GM19438 (cell line): ENCODE data around the gene PRKN.

Experiments
- ATAC-seq: cut with Tn5 transposase; IDR thresholded peaks from one replicate; pipeline ENCODE4 v1.9.1; 2021; ENCODE audit warnings: low read depth; ENCODE audit not compliant: unreplicated experiment

PRKN gene

DNA sequence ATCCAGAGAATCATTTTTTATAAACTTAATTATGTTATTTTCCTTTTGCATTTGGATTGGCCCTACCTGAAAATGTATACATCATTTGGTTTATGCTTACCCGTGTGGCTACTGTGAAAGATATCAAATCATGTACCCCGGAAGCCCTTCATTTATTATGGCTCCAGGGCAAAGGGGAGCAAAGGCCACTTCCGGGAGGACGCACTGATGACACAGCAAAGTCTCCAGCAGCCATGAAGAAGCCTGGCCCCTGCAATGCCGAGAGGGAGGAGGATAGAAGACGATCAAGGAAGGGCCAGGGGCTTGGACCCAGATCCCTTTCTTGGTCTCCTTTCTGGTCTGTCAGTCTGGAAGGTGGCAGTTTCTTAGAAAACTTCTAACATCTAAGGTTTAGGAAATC lies 1073.4 kb downstream of the PRKN start:
- no peak for ATAC-seq

DNA sequence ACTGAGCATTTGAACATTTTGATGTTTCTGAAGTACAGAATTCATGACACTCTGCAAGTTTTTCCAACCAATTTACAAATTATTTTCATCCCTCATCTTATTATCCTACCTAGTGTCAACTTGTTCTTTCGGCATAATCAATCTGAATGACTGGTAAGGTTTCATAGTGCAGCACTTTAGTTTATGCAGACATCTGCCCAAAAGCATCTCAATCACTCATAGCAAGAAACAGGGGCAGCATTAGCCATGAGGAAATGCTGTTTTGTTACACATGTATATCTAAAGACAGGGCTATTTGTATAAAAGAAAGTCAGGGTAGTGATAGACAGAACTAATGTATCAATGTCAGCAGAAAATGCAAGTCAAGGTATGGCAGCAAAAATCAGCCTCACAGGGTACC lies 1075.6 kb downstream of the PRKN start:
- no peak for ATAC-seq

DNA sequence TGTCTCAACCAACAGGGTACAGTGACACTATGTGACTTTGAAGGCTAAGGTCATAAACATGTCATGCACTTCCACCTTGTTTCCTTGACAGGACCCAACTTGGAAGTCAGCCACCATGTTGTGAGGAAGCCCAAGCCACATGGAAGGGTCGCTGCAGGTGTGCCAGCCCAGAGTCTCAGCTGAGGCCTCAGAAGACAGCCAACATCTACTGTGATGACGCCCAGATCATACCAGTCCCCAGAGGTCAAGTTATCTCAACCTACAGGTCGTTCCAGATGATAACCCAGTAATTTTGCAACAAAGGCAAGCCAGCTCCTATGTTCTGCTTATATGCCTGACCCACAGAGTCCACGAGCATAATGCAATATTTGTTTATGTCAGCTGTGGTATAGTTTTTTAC lies 1077.7 kb downstream of the PRKN start:
- no peak for ATAC-seq

DNA sequence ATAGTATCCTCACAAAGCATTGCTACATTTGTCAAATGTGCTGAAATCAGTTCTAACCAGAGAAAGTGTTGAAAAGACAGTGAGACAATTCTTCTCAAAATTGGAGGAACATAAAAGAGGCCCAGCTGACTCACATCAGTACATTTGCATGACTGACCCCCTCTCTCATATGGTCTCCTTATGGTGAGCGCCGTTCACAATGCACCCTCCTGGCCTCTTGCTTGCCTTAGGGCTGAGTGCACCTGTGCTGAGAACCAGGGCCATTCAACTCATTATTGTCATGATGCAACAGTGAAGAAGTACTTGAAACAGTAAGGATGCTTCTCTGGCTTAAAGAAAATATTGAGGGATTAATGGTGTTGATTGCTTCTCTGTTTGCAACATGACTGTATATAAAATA lies 1078.5 kb downstream of the PRKN start:
- ATAC-seq = no peak

DNA sequence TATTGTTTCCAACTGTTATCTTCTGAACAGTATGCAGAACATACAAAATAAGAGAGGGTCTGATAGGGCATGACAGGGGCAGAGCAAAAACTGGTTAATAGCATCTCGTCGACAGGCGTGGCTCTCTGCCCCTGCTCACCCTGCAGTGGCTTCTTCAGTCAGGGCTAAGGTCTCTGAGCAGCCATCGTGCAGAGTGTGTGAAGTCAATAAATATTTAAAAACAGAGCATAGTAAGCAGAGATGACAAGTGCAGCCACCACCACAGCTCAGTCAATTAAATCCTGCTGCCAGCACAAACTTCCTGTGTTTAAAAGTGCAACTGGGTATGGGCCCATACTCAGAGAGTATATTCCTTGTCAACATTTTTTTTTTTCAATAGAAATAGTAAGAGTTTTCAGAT lies 1080.3 kb downstream of the PRKN start:
- no peak for ATAC-seq

DNA sequence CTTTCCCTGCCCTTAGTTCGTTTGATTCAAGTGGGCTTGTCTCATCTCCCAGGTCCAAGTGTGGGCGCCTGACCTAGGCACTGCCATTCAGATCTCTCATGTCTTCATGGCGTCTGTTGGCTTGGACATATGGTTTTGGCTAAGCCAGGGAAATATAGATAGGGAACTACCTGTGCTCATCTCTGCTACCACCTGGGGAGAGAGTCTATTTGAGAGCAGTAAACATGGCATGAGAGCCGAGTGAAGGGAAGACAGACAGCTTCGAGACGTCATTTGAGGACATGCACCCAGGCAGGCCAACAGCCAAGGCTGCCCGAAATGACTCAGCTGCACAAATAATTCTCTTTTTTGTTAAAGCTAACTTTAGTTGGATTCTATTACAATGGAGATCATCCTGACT lies 1083.0 kb downstream of the PRKN start:
- ATAC-seq = no peak

DNA sequence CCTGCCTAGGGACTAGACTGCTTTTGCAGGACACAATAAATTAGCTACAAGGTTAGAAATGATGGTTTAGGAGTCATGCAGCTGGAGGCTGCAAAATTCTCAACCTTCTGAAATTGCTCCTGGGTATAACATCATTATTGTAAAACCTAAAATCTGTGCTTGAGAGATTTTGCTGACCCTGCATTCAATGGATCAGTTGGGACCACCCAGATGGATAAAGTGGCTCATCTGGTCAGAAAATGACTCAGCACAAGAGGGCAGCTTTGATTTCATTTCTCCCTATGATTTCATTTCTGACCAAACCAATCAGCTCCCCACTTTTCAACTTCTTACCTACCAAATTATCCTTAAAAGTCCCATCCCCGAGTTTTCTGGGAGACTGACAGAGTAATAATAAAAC lies 1086.4 kb downstream of the PRKN start:
- no peak for ATAC-seq

DNA sequence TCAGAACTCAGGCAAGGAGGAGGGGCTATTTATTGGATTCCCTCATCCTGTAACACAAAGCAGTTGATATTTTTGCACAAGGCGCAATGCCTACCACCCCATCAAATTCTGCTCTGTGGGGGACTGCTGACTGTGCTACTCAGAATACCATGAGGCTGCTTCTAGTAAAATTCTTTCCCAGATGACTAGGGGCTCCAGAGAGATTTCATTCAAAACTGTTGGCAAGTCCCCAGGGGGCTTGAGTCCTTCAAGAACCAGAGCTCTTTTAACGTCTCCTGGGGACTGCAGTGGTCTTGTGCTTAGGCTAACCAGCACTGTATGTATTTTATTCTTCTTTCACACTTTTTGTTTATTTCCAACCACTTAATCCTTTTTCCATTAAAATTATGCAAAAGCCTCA lies 1087.8 kb downstream of the PRKN start:
- no peak for ATAC-seq

DNA sequence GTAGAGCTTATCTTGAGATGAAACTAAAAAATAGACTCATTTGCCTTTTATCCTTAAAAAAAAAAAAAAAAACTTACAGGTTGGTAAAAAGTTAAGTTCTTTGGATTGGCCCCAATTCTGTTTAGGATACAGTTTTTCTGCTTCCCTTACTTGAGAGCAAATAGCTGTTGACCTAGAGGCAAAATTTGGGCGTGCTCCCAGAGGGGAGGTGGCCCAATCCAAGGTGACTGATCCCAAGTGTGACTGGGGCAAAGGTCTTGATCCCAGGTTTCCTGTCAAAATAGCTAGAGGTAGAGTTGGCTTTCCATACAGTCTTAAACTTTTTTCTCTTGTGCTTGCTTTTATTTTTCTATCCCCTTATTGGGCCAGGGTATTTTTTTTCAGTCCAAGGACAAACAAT lies 1089.9 kb downstream of the PRKN start:
- no peak for ATAC-seq

DNA sequence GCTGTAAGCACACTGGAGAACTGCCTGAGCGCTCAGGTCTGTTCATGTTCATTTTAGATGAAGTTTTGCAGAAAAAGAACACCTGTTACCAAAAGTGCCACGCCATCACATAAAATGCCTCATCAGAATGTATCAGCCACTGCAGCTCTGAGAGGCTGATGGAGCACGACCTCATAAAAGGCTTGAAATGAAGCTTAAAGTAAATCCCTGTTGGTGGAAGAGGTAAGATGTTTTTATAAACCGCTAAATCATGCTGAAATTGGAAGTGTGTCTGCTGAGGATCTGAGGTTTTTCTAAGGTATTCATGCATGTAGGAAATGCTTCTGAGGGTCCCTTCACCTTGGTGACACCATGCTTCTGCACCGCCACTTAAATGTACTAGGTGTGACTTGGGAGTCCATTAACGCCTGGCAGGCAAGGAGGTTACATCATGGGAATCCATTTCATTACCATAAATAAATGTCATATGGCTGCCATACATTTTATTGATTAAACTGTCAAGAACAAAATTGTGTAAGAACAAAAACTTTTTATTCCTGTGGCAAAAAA lies 1090.6 kb downstream of the PRKN start:
- ATAC-seq = no peak

DNA sequence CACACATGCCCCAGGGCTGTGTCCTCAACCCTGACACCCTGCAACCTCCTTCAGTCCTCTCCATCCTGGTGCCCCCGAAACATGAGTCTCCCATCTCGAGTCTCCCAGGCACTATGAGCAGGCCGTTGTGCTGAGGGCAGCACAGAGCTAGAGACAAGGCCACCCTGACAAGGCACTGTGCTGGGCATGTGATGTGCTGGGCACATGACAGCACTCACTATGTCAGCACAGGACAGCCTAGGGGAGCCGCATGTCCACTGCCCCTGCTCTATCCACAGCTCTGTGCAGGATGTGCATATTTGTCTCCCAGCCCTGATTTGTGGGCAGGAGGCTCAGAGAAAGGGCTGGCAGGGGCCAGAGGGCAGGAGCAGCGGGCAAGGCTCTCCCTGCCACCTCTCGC lies 1091.6 kb downstream of the PRKN start:
- no peak for ATAC-seq

DNA sequence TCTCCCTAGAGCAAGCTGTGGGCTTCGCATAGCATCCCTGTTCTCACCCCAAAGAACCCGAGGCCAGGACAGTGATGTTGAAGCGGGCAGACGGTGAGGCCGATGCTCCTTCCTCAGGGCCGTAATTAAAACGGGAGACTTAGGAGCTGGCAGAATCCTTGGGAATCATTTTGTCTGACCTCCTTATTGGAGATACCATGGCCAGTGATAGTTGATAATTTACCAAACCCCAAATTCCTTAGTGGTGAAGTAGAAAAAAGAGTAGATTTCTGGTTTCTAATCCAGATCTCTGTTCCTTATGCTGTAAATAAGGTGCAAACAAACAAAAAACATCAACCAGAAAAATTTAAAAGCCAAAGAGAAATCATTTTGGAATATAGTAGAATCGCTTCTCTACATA lies 1092.7 kb downstream of the PRKN start:
- no peak for ATAC-seq

DNA sequence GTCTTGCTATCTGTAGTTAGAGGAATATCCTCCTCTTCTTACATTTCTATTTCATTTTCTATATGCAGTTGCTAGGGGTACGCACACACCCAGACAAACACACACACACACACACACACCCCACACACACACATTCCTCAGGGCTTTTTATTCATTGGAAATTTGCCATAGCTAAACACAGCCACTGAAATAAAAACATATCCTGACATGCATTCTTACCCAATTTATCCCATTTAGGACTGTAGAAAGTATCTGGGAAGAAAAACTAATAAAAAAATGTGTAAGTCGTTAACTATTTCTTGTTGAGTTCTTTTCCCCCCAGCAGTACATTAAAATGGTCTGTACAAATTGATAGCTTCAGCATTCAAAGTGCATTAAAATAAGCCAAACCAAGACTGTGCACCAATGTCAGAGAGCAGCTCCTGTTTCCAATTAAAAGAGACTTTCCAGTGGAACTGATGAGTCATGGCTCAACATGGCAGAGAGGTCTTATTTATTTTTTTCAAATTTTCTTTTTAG lies 1095.8 kb downstream of the PRKN start:
- no peak for ATAC-seq

DNA sequence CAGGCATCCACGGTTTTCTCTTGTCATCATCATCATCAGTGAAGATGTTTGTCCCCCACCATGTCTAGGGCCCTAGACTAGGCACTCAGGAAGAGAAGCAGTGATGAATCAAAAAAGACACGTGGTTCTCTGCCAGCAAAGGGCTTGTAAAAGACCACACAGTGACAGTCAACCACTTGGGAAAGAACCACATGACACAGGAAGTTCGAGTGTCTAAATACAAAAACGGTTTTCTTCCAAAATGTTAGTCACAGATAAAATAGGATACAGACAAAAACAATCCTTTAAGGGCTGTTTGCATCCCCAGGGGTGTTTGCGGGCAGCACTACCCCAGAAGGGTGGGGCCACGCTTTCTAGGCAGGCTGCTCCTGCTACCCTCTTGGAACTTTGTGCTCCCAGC lies 1096.9 kb downstream of the PRKN start:
- ATAC-seq = no peak

DNA sequence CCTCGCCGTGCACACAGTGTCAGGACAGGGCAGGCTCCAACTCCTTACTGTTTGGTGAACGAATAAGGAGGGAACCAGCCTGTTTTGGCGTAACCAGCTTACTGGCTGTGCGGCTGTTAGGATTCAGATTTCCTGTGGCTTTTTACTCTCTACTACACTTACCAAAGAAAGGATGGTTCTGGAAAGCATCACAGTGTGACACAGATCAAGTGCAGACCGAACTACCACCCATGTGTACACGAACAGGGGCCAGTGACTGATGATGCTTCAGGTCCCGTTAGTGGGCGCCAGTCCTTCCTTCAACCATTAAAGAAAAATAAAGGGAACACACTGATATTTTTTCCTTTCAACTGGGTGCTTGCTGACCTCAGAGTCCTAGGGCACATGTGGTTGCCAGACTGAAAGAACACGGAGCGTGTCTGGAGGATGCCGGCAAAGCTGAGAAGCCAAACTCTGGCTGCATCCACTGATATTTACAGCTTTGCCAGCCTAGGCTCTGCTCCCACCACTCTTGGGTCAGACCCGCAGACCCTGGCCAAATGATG lies 1101.4 kb downstream of the PRKN start:
- no peak for ATAC-seq

DNA sequence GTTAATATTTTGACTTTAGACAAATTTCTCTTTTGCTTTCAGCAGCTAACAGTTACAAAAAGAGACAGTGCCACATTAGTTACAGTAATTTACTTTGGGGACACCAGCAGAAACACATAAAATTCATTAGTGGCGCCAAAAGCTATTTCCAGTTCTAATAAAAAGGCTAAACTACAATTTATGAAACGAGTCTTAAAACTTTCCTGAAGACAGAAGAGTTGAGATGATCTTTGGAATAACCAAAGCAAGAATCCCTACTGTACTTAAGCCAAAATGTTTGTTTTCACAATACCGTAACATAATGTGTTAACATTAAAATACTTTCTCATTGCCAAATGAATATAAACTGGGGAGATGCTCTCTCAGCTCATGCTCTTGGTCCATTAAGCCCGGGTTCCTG lies 1103.5 kb downstream of the PRKN start:
- no peak for ATAC-seq

DNA sequence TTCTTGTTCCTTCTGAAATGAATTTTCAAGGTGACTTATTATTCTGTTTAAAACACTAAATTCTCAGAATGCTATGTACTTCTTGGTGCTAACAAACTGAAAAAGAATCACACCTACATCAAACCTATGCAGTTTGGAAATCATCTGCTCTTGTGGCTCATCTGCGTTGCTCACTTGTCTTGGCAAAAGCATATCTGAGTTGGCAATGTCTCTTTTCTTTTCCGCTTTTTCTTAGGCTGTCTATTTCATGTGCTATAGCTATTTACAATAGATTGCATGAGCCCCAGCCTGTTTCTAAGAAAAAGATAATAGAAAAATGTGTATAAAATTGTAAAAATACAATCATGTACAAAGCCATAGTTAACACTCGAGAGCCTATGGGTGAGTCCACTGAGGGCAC lies 1104.8 kb downstream of the PRKN start:
- ATAC-seq = no peak

DNA sequence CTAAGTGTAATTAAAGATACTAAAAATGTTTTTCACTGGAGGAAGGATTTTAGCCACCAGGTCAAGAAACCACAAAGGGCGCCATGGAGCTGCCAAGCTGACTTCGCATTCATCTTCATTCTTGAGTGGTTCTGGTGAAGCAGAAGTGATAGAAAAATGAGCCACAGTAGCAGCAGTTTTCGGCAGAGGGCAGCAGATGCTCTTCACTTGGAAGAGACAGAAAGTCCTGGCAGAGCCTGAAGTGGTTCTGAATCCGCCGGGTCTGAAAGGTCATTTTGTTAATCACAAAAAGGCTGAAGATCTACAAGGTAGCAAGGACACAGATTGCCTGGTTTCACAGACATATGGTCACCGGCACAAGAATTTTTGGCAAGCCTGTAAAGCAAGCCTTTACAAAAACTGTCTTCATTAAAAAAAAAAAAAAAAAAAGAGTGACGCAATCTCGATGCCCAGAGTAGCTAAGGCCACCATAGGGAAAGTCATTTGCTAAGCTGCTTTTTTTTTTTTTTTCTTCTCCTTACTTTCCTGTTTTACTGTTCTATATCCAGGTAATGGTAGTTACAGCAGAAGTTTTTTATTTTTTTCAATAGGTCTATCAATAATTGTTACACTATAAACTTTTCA lies 1108.6 kb downstream of the PRKN start:
- no peak for ATAC-seq

DNA sequence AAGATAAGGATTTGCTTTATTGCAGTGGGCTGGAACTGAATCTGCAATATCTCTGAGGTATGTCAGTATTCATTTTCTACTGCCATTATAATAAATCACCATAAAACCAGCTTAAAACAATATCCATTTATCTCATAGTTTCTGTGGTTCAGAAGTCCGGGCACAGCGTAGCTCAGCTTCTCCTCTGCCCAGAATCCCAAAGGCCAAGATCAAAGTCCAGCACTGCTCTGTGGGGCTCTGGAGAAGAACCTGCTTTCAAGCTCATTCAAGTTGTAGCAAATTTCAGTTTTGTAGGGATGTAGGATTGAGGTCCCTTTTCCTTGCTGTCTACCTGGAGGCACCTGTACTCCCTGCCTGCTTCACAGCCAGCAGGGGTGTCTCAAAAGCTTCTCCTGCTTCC lies 1113.9 kb downstream of the PRKN start:
- ATAC-seq = no peak

DNA sequence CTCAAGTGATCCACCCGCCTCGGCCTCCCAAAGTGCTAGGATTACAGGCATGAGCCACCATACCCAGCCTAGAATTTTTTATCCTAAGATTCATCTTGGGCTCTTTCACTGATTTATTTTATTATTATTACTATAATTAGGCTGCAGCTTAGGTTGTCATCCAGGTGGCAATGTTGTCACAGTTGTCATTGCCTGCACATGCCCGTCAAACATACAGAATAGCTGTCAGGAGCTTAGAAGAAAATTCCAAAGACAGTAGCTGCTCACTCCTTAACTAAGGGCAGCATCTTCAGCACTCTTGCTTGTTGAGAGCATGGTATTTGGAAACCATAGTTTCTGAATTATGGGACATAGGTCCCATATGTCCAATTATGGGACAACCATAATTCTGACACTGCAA lies 1118.8 kb downstream of the PRKN start:
- ATAC-seq = no peak

DNA sequence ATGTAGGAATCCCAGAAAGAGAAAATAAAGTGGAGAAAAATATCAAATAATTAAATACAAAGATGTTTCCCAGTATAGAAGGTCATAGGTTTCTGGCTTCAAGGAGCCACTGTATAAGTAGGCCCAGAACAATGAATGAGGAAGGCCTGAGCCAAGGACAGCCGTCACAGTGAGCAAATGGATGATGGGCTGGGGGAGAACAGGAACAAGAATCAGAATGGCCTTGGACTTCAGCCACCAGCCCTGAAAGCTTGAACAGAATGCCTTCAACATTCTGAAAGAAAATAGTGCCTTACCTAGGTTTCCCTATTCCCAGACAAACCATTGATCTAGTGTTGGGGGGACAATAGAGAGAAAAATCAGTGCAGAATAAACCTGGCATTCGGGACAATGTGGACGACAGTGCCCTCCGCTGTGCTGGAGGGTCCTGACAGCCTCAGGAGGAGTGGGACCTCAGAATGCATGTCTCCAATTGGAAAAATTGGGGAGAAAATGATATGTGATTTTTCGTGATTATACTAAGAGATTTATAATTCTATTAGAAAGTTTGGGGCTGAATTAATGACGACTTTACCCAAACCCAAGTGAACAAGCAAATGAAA lies 1119.8 kb downstream of the PRKN start:
- no peak for ATAC-seq

DNA sequence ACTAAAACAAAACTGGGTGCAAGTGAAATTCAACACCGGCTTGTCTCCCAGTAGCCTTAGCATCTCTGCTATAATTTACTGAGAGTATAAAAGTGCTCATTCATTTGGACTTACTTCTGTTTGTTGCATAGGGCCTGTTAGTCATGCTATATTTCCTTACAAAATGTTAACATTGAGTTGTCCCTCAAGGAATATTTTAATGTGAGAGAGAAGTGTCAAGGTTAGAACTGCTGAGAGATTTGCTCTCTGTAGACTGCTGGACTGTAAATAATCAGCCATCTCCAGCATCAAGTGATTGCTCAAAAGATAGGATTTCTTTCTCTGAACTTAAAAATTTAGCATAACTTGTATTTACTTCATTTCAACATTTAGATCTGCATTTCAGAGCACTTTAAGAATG lies 1125.2 kb downstream of the PRKN start:
- no peak for ATAC-seq
